Eye (tissue), 1 donor: ENCODE measurements around the gene ANLN.
"Not testable (repeated sequence)": the region's sequence is repeated elsewhere in the genome, so short reads cannot be mapped to it uniquely, and the experiment has no call there.

Experiments used
- DNase-seq: peaks from one replicate; pipeline ENCODE4 v3.0.0-alpha.2; 2015

ANLN gene

GRCh38 chr7:36420307-36420706 lies 30.6 kb downstream of the ANLN start:
- DNase-seq, result no peak

GRCh38 chr7:36422072-36422471 lies 32.4 kb downstream of the ANLN start:
- DNase-seq, result no peak

GRCh38 chr7:36423633-36424032 lies 34.0 kb downstream of the ANLN start:
- no peak for DNase-seq

- no peak for DNase-seq
Observed at GRCh38 chr7:36430186-36430585, 40.5 kb downstream of the ANLN start.

GRCh38 chr7:36430881-36431280 lies 41.2 kb downstream of the ANLN start:
- DNase-seq, result no peak

- DNase-seq, result no peak
Observed at GRCh38 chr7:36438211-36438610, 48.5 kb downstream of the ANLN start.

GRCh38 chr7:36439624-36440023 lies 50.0 kb downstream of the ANLN start:
- no peak for DNase-seq

- DNase-seq, result peak; percentile 43
Observed at GRCh38 chr7:36440880-36441279, 51.2 kb downstream of the ANLN start.

GRCh38 chr7:36441344-36442022 lies 51.8 kb downstream of the ANLN start:
- no peak for DNase-seq

GRCh38 chr7:36448781-36449379 lies 59.2 kb downstream of the ANLN start:
- DNase-seq, result no peak

GRCh38 chr7:36449685-36450084 lies 60.0 kb downstream of the ANLN start:
- no peak for DNase-seq

GRCh38 chr7:36453769-36454168 lies 64.1 kb downstream of the ANLN start:
- DNase-seq, result no peak

GRCh38 chr7:36455646-36456045 lies 66.0 kb downstream of the ANLN start:
- DNase-seq, result no peak

GRCh38 chr7:36456138-36456537 lies 66.5 kb downstream of the ANLN start:
- DNase-seq, result no peak

GRCh38 chr7:36456548-36456947 lies 66.9 kb downstream of the ANLN start:
- DNase-seq, result no peak

GRCh38 chr7:36459236-36459960 lies 69.7 kb downstream of the ANLN start:
- DNase-seq, result no peak

- no peak for DNase-seq
Observed at GRCh38 chr7:36460811-36461429, 71.3 kb downstream of the ANLN start.

- no peak for DNase-seq
Observed at GRCh38 chr7:36462551-36463137, 73.0 kb downstream of the ANLN start.

GRCh38 chr7:36464271-36464670 lies 74.6 kb downstream of the ANLN start:
- no peak for DNase-seq

- DNase-seq, result not testable (repeated sequence)
Observed at GRCh38 chr7:36466001-36466400, 76.3 kb downstream of the ANLN start.

GRCh38 chr7:36468370-36469101 lies 78.9 kb downstream of the ANLN start:
- no peak for DNase-seq

GRCh38 chr7:36469236-36469635 lies 79.6 kb downstream of the ANLN start:
- DNase-seq, result no peak
